GM19351 (cell line): ENCODE measurements around the gene FAM50B.

Experiments
- ATAC-seq: cut with Tn5 transposase; IDR thresholded peaks from one replicate; pipeline ENCODE4 v1.9.1; 2021; ENCODE audit warnings: mild to moderate bottlenecking, moderate library complexity; ENCODE audit not compliant: unreplicated experiment

The FAM50B gene

DNA sequence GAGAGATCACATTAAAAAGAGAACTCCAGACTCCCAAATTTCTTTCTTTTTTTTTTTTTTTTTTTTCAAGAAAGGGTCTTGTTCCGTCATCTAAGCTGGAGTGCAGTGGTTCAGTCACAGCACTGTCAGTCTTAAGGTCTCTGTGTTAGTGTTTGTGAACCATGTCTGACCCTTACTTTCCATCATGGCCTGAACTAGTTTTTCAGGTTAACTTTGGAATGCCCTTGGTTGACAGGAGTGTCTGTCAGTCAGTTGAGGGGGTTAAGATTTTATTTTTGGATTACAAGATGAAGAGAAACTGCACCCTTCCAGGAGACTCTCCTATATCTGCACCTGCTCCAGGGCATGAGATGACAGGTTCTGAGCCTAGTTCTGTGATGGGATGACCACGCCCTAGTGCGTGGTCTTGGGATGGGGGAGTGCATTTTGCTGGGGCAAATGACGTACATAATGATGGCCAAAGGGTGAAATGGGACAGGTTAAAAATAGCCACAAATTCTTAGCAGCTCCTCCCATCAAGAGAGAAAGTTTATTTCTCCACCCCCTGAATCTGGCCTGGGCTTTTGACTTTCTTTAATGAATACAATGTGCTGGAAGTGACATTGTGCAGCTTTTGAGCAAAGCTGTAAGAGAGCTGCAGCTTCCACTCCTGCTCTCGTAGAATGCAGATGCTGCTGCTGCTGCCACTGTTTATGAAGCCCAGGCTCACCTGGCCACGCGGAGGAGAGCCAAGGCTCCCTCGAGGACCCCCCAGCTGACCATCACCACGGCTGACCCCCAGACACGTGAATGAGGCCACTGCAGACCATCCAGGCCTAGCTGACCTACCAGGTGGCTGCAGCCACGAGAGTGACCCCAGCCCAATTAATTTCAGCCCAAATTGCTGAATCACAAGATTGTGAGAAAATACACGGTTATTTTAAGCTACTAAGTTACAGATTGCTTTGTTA, 29.7 kb upstream of the FAM50B start:
- ATAC-seq = no peak

DNA sequence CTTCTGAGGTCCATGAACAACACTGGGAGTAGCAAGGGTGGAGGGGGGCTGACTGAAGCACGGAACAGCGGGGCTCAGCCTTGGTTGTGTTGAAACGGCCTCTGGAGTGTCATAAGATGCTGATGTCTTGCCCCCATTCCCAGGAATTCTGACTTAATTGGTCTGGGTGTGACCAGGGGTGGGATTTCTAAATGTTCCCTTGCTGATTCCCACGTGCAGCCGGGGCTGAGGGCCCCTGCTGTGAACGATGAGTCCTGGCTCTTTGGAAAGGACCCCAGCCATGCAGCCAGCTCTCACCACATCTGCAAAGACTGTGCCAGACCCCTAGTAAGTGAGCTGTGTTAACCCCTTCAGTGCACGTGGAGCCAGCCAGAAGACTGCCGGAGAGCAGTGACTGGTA, 28.6 kb upstream of the FAM50B start:
- no peak for ATAC-seq

DNA sequence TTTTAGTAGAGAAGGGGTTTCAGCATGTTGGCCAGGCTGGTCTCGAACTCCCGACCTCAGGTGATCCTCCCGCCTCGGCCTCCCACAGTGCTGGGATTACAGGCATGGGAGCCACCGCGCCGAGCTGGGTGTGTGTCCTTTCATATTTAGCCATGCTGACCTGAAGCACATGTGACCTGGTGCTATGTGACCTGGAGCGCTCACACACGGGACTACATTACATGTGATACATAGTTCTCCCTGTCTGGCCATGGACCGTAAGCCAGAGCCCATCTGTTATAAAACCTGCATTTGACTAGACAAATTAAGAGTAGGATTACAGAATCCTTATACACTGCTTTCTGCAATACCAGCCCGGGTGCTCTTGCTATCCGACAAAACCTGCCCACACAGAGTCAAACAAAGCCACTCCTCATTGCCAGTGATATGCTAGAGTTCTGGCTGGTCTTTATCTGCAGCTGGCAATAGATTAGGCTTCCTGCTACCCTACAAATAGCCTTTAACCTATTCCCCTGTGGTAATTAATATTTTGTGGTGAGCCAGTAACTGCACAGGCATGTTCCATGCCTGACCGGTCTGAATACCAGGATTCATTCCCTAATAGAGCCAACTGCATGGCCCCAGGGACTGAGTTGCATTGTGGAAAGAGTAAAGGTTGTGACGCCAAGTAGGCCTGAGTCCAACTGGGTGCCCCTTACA, 26.3 kb upstream of the FAM50B start:
- no peak for ATAC-seq

DNA sequence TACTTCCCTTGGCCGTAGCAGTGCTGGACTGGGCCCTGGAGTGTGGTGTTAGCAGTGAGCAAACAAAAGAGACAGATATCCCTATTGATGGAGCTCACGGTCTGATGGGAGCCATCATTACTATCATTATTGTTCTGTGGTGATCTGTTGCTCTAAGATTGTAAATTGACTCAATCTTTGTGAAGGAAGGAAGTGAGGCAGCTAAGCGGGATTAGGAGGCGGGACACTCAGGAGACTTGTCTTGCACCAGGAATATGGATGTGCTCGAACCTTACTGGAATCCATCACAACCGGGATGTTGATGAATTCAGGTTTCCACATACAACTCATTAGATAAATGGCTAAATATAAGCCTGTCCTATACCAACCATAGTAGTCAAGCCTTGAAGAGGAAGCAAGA, 25.5 kb upstream of the FAM50B start:
- ATAC-seq = no peak

DNA sequence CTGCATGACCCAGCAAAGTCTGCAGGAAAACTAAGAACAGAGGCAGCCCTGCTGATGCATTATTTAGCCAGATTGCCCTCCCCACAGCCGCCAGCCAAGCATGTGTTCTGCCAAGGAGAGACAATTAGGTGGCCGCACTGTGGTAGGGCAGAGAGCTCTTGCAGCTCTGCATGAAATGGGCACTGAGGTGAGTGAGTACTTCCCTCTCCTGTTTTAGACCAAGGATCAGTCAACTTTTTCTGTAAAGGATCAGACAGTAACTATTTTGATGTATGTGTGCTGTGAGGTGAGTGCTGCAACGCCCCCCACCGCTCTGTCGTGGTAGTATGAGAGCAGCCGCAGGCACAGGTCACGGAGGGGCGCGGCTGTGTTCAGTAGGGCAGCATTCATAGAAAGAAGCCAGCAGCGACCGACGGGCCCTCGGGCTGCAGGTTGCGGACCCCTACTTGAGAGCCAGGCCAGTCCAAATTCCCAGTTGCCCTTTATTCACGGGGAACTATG, 23.8 kb upstream of the FAM50B start:
- ATAC-seq = no peak

DNA sequence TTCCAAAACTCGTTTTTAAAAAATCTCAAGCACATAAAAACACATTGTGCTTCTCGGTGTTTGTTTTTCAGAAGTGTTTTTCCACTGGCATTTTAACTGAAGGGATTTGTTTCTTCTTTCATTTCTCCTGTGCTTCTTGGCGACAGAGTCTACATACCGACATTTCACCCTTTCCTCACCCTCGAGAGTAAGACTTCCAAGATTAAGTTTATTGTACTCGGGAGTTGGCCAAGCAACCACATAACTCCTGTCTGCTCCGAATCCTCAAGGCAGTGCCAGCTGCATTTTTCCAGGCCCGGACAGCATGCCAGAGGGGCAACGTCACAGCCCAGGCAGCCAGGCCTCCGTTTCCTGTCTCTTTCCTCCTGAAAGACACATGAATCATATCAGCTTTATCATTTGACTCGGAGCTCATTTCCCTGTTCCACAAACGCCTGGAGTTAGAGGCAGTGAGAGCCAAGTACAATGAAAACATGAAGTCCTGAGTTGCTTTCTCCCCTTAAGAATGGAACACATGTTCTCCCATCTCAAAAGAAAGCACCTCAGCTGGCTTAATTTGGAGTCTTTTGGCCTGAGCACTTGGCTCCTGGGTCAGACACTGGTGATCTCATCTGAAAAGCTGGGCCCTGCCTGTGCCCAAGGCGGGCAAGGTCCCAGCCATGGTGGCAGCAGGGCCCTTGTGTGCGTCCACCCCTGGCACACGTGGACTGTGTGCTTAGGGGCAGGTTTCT, 23.2 kb upstream of the FAM50B start:
- ATAC-seq = no peak

DNA sequence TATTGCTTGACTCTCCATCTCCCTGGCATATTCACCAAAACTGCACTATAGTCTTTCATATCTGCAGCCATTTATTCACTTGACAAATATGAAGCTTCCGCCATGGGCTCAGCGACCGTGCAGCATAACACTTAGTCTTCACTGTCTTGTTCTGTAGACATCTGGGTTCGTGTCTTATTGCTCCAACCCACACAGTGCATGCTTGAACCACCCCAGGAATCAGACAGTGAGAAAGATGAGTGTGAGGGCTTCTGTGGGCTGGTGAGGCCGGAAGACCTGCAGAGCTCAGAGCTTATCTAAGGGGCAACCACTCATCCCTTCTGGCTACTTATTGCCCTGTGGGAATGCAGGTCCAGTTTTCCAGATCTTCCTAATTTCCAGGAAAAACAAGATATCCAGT, 19.9 kb upstream of the FAM50B start:
- no peak for ATAC-seq

DNA sequence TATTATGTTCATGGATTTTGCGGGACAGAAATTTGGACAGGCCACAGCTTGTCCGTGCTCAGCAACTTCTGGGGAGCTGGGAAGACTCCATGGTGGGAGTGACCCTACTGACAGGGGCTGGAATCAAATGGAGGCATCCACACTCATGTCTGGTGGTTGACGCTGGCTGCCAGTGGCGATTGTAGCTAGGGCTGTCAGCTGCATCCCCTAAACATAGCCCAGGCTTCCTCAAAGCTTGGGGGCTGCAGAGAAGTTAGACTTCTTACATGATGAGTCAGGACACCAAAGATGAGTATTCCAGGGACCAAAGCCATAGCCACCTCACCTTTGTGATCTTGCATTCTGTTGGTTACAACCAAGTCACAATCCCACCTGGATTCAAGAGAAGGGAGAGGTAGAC, 18.4 kb upstream of the FAM50B start:
- no peak for ATAC-seq

DNA sequence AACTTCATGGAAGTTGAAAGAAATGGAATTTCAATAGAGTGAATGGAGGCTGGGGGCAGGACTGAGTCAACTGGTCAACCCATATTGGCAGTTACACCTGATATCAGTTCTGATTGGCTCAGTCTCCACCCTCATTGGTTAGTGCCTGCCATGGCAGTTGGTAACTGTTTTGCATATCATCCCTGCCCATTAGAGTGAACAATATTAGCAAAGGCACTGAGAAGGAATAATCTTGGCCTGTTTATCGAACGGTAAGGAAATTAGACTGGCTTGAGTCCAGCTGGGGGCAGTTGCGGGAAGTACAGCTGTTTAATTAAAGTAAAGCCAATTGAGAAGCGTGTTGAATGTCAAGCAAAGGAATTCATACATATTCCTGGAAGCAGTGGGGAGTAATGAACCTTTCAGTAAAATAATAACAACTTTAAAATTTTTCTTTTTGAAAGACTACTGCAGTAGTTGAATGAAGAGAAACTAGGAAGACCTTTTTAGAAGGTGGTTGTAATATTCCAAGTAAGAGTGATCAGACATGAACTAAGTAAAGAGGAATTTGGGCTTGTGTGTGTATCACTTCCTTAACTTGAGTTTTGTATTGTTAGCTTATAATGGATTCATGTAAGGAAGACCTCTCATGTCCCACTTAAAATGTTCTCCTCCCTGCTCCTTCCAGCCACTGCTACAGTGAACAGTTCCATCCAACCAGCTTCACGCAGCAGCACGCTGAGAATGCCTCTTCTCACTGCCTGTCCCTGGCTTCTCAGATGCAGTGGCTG, 17.2 kb upstream of the FAM50B start:
- ATAC-seq = no peak

DNA sequence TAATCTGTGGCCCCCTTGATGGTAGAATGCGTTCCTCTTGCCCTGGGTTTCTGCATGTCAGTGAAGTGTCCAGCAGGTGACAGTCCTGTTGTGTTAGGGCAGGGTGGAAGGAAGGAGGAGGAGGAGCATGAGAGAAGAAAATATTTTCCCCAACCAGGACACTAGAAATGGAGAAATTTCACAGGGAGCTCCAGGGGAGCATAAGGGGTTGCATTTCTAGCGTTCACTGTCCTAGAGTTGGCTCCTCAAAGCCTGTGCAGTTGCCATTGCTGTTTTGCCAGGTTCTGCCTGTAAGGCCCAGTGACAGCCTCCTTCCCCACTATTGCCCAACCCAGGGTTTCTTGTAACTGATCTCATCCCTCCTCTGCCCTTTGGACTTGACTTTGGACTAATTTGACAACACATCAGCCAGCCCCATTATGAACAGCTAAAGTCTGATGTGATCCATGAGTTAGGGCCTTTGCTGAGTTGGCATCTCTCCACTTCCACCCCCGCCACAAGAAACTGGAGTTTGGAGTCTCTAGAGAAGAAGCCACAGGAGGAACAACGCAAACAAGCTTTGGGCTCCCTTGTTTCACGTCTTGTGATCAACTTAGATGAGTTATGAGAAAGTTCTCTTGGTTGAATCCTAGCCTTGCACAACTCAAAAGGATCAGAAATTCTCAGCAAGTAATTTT, 14.0 kb upstream of the FAM50B start:
- ATAC-seq = no peak

DNA sequence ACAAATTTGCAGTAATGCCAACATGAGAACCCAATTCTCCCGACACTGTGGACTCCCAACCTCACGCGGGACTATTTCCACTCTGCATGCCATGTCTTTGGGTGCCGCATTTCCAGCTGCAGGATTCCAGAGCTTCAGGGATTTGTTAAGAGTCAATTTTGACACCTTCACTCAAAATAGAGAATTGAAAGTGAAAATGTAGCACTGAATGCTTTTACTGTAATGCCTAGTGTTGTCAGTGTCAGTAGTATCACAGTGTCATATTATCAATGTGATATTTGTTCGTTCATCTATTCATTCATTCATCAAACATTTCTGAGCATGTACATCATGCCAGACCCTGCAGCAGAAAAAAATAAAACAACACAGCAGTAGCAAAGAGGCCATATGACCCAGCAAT, 13.4 kb upstream of the FAM50B start:
- no peak for ATAC-seq

DNA sequence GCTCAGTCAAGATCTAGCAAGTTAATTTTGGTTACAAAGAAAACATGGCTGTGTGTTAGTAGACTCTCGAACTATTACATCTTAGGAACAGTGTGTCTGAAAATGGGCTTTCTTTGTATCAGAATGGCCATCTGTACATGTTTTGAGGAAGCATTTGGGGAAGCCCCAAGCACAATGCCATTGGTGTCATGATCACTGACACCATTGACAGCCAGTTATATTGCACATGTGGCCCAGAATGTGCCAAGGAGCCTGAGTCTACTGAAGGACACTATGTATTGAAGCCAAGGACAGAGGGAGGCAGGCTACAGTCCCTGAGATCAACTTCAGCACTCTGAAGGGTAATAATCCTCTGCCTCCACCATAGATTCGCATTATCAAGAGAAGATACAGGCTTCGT, 12.6 kb upstream of the FAM50B start:
- no peak for ATAC-seq

DNA sequence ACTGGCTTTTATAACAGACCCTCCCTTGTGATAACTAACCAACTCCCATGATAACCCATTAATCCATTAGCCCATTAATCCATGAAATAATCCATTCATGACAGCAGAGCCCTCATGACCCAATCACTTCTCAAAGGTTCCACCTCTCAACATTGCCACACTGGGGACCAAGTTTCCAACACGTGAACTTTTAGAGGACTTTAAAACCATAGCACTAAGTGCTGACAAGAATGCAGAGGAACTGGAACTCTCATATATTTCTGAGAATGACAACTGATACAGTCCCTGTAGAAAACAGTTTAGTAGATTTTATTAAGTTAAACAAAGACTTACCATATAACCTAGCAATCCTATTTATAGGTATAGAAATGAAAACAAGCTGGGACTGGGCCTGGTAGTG, 11.4 kb upstream of the FAM50B start:
- ATAC-seq = no peak

DNA sequence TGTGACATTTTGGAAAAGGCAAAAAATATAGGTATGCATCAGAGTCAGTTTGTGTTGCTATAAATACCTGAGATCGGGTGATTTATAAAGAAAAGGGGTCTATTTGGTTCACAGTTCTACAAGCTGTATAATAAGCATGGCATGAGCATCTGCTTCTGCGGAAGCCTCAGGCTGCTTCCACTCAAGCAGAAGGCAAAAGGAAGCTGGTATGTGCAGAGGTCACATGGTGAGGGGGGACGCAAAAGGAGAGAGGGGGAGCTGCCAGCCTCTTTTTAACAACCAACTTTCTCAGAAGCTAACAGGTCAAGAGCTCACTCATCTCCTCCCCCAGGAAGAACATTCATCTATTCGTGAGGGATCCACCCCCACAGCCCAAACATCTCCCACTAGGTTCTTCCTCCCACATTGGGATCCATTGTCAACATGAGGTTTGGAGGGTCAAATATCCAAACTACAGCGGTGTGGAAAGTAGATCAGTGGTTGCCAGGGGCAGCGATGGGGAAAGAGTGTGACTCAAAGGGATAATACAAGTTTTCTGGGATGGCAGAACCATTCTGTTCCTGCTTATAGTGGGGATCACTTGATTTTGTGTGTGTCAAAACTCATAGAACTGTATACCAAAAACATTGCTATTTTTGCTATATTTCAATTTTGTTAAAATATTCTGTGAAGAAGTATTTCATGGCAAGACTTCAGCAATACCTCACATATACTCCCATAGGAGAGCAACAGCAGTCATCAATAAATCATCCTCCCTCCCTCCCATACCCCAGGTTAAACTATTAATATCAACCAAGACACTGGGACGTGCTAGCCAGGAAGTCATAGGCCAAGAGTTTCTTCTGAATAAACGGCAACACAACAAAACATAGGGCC, 9.9 kb upstream of the FAM50B start:
- ATAC-seq = no peak

DNA sequence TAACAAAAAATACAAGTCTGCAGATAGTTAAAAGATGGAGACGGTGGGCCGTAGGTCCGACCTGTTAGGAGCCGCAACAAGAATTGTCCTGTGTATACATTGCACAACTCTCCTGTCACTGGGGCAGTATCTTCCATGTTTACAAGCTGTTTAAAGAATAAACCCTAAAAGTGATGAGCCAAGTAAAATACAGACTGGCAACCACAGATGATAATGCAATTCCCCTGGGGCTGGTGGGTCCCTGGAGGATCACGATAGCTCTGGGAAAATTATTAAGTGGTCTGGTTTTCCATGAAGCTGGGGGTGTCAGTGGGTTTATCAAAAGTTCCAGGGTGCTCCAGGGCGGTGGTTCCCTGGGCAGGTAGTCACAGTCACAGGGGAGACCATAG, 8.1 kb upstream of the FAM50B start:
- ATAC-seq = no peak

DNA sequence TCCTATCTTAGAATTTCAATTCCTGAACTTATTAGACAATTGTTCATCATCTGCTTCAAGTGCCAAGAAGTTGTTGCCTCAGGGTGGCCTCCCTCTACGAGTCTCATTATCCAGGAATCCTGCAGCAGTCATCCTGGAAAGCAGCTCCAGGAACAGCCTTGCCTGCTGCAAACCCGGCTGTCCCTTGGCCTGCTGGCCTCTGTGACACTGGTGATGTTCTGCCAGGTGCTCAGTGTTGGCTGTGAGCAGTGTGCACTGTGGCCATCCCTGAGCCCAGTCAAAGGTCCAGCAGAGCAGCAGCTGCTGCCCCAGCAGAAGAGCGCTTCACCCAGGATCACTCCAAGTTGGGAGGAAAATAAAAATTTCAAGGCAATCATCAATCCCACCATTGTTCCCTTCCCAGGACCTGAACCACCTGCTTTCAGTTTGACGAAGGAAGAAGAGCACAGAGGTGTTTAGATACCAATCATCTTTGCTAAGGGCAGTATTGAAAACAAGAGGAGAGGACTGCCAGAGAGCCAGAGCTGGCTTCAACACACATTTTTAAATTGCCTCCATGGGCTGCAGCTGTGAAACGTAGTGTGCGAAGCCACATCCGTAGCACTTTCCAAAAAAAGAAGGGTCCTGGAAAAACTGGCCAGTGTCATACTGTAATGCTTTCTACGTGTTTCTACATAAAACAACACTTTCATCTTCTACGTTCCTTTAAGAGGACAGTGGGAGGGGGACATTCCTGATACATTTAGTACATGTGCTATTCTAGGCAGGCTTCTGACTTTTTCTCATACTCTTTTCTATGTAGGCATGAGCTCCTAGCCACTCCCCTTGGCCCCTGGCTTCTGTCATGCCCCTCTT, 7.2 kb upstream of the FAM50B start:
- no peak for ATAC-seq

DNA sequence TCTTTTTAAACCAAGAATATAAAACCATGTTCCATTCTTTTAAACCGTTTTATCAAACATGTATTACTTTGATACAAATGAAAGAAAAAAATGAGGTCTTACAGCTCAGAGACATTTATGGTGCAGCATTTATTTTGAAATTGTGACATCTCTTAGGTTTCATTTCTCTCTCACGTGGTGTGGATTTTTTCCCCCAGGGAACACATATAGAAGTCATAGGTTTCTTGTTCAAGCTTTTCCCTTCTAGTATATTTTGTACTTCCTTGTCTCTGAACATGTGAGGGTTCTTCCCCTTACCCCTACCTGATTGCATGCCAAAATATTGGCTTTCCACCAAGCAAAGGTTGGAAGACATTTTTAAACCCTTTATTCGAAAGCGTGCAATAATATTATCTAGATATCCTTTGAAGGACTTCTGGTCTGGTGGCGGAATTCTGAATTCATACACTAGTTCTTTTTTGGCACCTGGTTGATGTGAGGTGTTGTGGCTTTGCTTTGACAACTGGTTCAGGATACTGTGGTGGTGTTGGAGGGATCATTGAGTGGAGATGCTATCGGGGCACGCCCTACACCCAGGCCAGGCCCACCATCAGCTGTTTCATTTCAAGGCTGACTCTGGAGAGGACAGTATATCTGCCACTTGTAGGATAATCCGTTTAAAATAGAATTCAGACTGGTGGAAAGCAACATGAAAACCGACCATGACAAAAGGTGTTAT, 5.6 kb upstream of the FAM50B start:
- no peak for ATAC-seq

DNA sequence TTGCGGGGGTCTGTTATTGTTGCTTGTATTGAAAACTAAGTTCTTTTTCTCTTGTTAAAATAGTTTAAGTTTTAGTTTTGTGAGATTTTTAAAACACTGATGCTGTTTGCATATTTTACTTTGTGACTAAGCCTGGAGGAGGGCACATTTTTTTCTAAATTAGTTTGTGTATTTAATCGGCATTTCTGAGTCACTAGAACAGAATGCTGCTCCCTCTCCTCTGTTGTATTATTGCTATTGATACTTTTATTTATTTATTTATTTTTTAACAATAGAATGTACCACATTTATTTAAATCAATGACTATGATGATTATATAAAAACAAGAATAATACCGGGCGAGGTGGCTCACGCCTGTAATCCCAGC, 5.1 kb upstream of the FAM50B start:
- ATAC-seq = no peak
